ENCODE measurements around the gene GABPB2. TPM values are rescaled to one million over a fixed set of nuclear protein-coding genes. Genes with fewer than 3 reads are reported as not detected.

GABPB2 gene
- polyA plus RNA-seq, 3 donors, result 2.2 to 14.0 (median 2.2) TPM

DNA sequence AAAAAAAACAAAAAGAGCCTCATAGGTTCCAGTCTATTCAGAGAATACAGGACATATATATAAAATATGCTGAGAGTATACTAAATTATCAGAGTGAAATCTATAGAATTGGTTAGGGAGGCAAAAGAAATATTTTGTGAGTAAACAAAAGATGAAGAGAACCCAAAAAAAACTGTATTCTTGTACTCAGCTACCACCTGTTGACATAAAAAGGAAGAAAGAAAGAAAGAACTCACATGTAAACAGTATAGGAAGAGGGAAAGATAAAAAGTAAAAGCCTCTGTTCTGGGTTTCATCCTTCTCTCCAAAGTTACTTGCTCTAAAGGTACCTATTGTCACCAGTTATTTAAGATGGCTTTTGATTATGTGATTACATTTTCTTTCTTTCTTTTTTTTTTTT lies 44.1 kb upstream of the GABPB2 start:
- H3K4me1 Mint-ChIP-seq, result peaks cover 3% of the 10 kb centered on the region
- Histone ChIP-seq H3K79me2 (ENCODE audit: insufficient read depth, low read length) (no peaks in the 10 kb centered on the region), H3K4me2 (replicated peaks; ENCODE audit: extremely low read depth, low read length, poor library complexity, severe bottlenecking) (no peak overlapping the region), H3K36me3 (replicated peaks in 1 of 2; ENCODE audit: control insufficient read depth in 1 of 2, insufficient read depth in 2 of 2, low read length in 2 of 2) (peaks cover 28 to 64% of the 10 kb centered on the region in 2 donors), H3K9ac (ENCODE audit: insufficient read depth, low read length, poor library complexity, severe bottlenecking) (no peak overlapping the region), H3K4me3 (replicated peaks in 1 of 3; ENCODE audit: low read depth in 2 of 3, low read length in 3 of 3) (no peak overlapping the region), H3K9me3 (replicated peaks in 1 of 2; ENCODE audit: control insufficient read depth in 1 of 2, insufficient read depth in 1 of 2, low read length in 2 of 2) (no peaks in the 10 kb centered on the region), H3K27me3 (ENCODE audit: control insufficient read depth in 2 of 2, insufficient read depth in 2 of 2, low read length in 2 of 2) (no peaks in the 10 kb centered on the region), H4K20me1 (ENCODE audit: insufficient read depth, low read length) (no peaks in the 10 kb centered on the region), H2AFZ (ENCODE audit: insufficient read depth, low read depth, low read length, poor library complexity, severe bottlenecking) (no peak overlapping the region), H3K4me1 (ENCODE audit: control insufficient read depth in 1 of 2, insufficient read depth in 2 of 2, low read length in 2 of 2) (peaks cover 4 to 7% of the 10 kb centered on the region in 2 donors), H3K27ac (ENCODE audit: low read depth in 1 of 2, low read length in 2 of 2) (no peak overlapping the region)
- TF ChIP-seq, protein P1, sequence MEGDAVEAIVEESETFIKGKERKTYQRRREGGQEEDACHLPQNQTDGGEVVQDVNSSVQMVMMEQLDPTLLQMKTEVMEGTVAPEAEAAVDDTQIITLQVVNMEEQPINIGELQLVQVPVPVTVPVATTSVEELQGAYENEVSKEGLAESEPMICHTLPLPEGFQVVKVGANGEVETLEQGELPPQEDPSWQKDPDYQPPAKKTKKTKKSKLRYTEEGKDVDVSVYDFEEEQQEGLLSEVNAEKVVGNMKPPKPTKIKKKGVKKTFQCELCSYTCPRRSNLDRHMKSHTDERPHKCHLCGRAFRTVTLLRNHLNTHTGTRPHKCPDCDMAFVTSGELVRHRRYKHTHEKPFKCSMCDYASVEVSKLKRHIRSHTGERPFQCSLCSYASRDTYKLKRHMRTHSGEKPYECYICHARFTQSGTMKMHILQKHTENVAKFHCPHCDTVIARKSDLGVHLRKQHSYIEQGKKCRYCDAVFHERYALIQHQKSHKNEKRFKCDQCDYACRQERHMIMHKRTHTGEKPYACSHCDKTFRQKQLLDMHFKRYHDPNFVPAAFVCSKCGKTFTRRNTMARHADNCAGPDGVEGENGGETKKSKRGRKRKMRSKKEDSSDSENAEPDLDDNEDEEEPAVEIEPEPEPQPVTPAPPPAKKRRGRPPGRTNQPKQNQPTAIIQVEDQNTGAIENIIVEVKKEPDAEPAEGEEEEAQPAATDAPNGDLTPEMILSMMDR (IDR thresholded peaks at IDR 0.05), result no peak
- no peaks in the 10 kb centered on the region for H3K9me3 Mint-ChIP-seq
- intact Hi-C loops (cut with micrococcal nuclease), result loop anchor here in 1 of 2 donors (5.0 kb wide), 1 partner anchor 131 kb away; the partner anchor contains the start of gene TNFAIP8L2
- H3K4me3 Mint-ChIP-seq, result no peak overlapping the region
- H3K27me3 Mint-ChIP-seq (ENCODE audit: low read depth in 3 of 3), result no peaks in the 10 kb centered on the region
- no peak overlapping the region for H3K27ac Mint-ChIP-seq
- DNase-seq, result no peak
- peaks cover 48 to 71% of the 10 kb centered on the region in 2 donors for H3K36me3 Mint-ChIP-seq

DNA sequence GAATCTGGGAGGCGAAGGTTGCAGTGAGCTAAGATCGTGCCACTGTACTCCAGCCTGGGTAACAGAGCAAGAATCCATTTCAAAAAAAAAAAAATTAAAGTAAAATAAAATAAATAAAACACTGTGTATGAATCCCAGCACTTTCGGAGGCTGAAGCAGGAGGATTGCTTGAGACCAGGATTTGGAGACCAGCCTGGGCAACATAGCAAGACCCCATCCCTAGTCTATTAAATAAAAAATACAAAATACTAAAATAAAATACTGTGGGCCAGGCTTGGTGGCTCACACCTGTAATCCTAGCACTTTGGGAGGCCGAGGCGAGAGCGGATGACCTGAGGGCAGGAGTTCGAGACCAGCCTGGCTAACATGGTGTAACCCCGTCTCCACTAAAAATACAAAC lies 38.4 kb upstream of the GABPB2 start:
- Histone ChIP-seq H3K4me2 (replicated peaks; ENCODE audit: extremely low read depth, low read length, poor library complexity, severe bottlenecking) (no peak overlapping the region), H3K9ac (ENCODE audit: insufficient read depth, low read length, poor library complexity, severe bottlenecking) (no peak overlapping the region), H3K27me3 (ENCODE audit: control insufficient read depth in 2 of 2, insufficient read depth in 2 of 2, low read length in 2 of 2) (no peaks in the 10 kb centered on the region), H3K9me3 (replicated peaks in 1 of 2; ENCODE audit: control insufficient read depth in 1 of 2, insufficient read depth in 1 of 2, low read length in 2 of 2) (no peaks in the 10 kb centered on the region), H4K20me1 (ENCODE audit: insufficient read depth, low read length) (no peaks in the 10 kb centered on the region), H3K79me2 (ENCODE audit: insufficient read depth, low read length) (no peaks in the 10 kb centered on the region), H2AFZ (ENCODE audit: insufficient read depth, low read depth, low read length, poor library complexity, severe bottlenecking) (no peak overlapping the region), H3K36me3 (replicated peaks in 1 of 2; ENCODE audit: control insufficient read depth in 1 of 2, insufficient read depth in 2 of 2, low read length in 2 of 2) (peaks cover 36 to 67% of the 10 kb centered on the region in 2 donors), H3K4me3 (replicated peaks in 1 of 3; ENCODE audit: low read depth in 2 of 3, low read length in 3 of 3) (no peak overlapping the region), H3K27ac (ENCODE audit: low read depth in 1 of 2, low read length in 2 of 2) (no peak overlapping the region), H3K4me1 (ENCODE audit: control insufficient read depth in 1 of 2, insufficient read depth in 2 of 2, low read length in 2 of 2) (peaks cover 0 to 6% of the 10 kb centered on the region in 2 donors)
- H3K4me3 Mint-ChIP-seq, result no peak overlapping the region
- TF ChIP-seq, protein P1 (IDR thresholded peaks at IDR 0.05), result no peak
- no peak overlapping the region for H3K27ac Mint-ChIP-seq
- no peaks in the 10 kb centered on the region for H3K9me3 Mint-ChIP-seq
- H3K36me3 Mint-ChIP-seq, result peaks cover 63 to 66% of the 10 kb centered on the region in 2 donors
- peaks cover 7% of the 10 kb centered on the region for H3K4me1 Mint-ChIP-seq
- intact Hi-C loops (cut with micrococcal nuclease), result no loop called here
- no peak for DNase-seq
- WGBS (ENCODE audit: insufficient coverage), result no CpG with 5 or more reads among the region's 8 CpGs
- H3K27me3 Mint-ChIP-seq (ENCODE audit: low read depth in 3 of 3), result peaks cover 0 to 2% (median 0%) of the 10 kb centered on the region in 3 donors

All from CD14-positive monocyte (primary cell).